PC-3 (cell line): ENCODE results near the gene EIPR1.

ENCODE experiments used
- EZH2 ChIP-seq: fragments of 300-600 bp; sonication (generic); IDR thresholded peaks from one replicate; pipeline ENCODE4 v1.6.1; 2017; ENCODE audit warnings: antibody characterized with exemption, mild to moderate bottlenecking, low read length; ENCODE audit not compliant: unreplicated experiment
- EZH2phosphoT487 ChIP-seq: fragments of 300-600 bp; sonication (generic); IDR thresholded peaks from 2 replicates; pipeline ENCODE4 v1.6.1; 2018; ENCODE audit warnings: mild to moderate bottlenecking, antibody characterized with exemption, low read length, borderline replicate concordance
- TF ChIP-seq, protein P1 (sequence below): fragments of 300-600 bp; sonication (generic); conservative IDR thresholded peaks from 2 replicates; pipeline ENCODE4 v1.5.1; 2017; ENCODE audit warnings: antibody characterized with exemption, low read depth, mild to moderate bottlenecking, low read length

DNA sequence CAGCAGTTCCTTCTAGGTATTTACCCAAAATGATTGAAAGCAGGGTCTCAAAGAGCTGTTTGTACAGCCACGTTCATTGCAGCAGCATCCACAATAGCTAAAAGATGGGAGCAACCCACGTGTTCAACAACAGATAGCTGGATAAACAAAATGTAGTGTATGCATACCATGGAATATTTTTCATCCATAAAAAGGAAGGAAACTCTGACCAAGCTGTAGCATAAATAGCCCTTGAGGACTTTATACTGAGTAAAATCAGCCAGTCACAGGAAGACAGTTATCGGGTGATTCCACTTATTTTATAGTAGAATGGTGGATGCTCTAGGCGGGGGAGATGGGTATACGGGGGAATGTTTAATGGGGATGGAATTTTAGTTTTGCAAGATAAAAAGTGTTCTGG, 9.4 kb upstream of the EIPR1 start:
- TF ChIP-seq, protein P1, sequence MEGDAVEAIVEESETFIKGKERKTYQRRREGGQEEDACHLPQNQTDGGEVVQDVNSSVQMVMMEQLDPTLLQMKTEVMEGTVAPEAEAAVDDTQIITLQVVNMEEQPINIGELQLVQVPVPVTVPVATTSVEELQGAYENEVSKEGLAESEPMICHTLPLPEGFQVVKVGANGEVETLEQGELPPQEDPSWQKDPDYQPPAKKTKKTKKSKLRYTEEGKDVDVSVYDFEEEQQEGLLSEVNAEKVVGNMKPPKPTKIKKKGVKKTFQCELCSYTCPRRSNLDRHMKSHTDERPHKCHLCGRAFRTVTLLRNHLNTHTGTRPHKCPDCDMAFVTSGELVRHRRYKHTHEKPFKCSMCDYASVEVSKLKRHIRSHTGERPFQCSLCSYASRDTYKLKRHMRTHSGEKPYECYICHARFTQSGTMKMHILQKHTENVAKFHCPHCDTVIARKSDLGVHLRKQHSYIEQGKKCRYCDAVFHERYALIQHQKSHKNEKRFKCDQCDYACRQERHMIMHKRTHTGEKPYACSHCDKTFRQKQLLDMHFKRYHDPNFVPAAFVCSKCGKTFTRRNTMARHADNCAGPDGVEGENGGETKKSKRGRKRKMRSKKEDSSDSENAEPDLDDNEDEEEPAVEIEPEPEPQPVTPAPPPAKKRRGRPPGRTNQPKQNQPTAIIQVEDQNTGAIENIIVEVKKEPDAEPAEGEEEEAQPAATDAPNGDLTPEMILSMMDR = no peak
- TF ChIP-seq EZH2 = no peak
- TF ChIP-seq EZH2phosphoT487 = no peak
